ENCODE measurements around the gene ZC3H18. TPM values are rescaled to one million over a fixed set of nuclear protein-coding genes. Genes with fewer than 3 reads are reported as not detected.
A peak's percentile ranks its signal among the peaks of the same experiment; 100 is the strongest.

Gene ZC3H18
- total RNA-seq, 1 experiment from 2014 or later: 61.8 TPM

- Mint-ChIP-seq H3K4me1 (no peaks in the 10 kb centered on the region), H3K4me3 (no peak overlapping the region), H3K27ac (peak overlapping the region; percentile 32), H3K36me3 (peaks cover 45% of the 10 kb centered on the region), H3K27me3 (ENCODE audit: low read depth) (no peaks in the 10 kb centered on the region), H3K9me3 (no peaks in the 10 kb centered on the region)
- ATAC-seq: no peak
- TF ChIP-seq AR (CRISPR knock-in tag; IDR thresholded peaks at IDR 0.05) (no peak), ZBTB21 (CRISPR knock-in tag; IDR thresholded peaks at IDR 0.05; ENCODE audit: borderline replicate concordance) (no peak), SOX15 (CRISPR knock-in tag; IDR thresholded peaks at IDR 0.05) (no peak)
- TF ChIP-seq, protein P1, sequence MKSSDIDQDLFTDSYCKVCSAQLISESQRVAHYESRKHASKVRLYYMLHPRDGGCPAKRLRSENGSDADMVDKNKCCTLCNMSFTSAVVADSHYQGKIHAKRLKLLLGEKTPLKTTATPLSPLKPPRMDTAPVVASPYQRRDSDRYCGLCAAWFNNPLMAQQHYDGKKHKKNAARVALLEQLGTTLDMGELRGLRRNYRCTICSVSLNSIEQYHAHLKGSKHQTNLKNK (CRISPR knock-in tag; IDR thresholded peaks at IDR 0.05): no peak
- TF ChIP-seq, protein P2, sequence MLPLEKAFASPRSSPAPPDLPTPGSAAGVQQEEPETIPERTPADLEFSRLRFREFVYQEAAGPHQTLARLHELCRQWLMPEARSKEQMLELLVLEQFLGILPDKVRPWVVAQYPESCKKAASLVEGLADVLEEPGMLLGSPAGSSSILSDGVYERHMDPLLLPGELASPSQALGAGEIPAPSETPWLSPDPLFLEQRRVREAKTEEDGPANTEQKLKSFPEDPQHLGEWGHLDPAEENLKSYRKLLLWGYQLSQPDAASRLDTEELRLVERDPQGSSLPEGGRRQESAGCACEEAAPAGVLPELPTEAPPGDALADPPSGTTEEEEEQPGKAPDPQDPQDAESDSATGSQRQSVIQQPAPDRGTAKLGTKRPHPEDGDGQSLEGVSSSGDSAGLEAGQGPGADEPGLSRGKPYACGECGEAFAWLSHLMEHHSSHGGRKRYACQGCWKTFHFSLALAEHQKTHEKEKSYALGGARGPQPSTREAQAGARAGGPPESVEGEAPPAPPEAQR (CRISPR knock-in tag; IDR thresholded peaks at IDR 0.05): no peak
- TF ChIP-seq, protein P3, sequence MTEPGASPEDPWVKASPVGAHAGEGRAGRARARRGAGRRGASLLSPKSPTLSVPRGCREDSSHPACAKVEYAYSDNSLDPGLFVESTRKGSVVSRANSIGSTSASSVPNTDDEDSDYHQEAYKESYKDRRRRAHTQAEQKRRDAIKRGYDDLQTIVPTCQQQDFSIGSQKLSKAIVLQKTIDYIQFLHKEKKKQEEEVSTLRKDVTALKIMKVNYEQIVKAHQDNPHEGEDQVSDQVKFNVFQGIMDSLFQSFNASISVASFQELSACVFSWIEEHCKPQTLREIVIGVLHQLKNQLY (CRISPR knock-in tag; IDR thresholded peaks at IDR 0.05): no peak
- CTCF ChIA-PET: interaction anchor here (0.5 to 1.2 kb wide), 3 partner anchors 15 to 990 kb away, joined by 3 to 5 read pairs (median 3); partner anchors contain the start of genes CPNE7 and ZC3H18
- no peak for DNase-seq (ENCODE audit: low spot score)
- POLR2A ChIA-PET: no interaction called here
These were observed 15.9 kb downstream of the ZC3H18 start for GRCh38 chr16:88585927-88586581.

DNA sequence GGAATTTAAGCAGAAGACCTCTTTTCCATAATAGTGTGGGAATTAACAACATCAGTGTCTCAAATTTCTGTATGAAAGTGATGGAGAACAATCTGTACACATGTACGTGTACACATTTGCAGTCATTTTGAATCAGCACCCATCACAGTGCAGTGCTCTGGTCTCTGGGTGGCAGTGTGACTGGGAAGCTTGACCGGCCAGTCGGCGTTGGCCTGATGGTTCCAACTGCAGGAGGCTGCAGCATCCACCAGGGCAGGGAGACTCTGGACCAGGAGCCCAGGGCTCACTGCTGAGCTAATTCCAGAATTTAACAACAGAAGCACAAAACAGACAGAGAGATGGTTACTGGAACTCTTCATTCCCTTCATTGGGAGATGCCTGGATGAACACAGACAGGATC, 17.9 kb downstream of the ZC3H18 start:
- DNase-seq (ENCODE audit: low spot score) (no peak), ATAC-seq (no peak)
- CTCF ChIA-PET: interaction anchor here (0.5 kb wide), 1 partner anchor 136 kb away, joined by 3 read pairs; no protein-coding TSS in a partner anchor
- POLR2A ChIA-PET: no interaction called here
- H3K4me3 Mint-ChIP-seq: no peak overlapping the region
- H3K27me3 Mint-ChIP-seq (ENCODE audit: low read depth): no peaks in the 10 kb centered on the region
- H3K4me1 Mint-ChIP-seq: no peaks in the 10 kb centered on the region
- H3K9me3 Mint-ChIP-seq: no peaks in the 10 kb centered on the region
- no peak overlapping the region for H3K27ac Mint-ChIP-seq
- peaks cover 52% of the 10 kb centered on the region for H3K36me3 Mint-ChIP-seq
- TF ChIP-seq HMGA2 (CRISPR knock-in tag; IDR thresholded peaks at IDR 0.05): no peak
- no peak for TF ChIP-seq MXD4 (CRISPR knock-in tag; IDR thresholded peaks at IDR 0.05; ENCODE audit: borderline replicate concordance)
- TF ChIP-seq, protein P4, sequence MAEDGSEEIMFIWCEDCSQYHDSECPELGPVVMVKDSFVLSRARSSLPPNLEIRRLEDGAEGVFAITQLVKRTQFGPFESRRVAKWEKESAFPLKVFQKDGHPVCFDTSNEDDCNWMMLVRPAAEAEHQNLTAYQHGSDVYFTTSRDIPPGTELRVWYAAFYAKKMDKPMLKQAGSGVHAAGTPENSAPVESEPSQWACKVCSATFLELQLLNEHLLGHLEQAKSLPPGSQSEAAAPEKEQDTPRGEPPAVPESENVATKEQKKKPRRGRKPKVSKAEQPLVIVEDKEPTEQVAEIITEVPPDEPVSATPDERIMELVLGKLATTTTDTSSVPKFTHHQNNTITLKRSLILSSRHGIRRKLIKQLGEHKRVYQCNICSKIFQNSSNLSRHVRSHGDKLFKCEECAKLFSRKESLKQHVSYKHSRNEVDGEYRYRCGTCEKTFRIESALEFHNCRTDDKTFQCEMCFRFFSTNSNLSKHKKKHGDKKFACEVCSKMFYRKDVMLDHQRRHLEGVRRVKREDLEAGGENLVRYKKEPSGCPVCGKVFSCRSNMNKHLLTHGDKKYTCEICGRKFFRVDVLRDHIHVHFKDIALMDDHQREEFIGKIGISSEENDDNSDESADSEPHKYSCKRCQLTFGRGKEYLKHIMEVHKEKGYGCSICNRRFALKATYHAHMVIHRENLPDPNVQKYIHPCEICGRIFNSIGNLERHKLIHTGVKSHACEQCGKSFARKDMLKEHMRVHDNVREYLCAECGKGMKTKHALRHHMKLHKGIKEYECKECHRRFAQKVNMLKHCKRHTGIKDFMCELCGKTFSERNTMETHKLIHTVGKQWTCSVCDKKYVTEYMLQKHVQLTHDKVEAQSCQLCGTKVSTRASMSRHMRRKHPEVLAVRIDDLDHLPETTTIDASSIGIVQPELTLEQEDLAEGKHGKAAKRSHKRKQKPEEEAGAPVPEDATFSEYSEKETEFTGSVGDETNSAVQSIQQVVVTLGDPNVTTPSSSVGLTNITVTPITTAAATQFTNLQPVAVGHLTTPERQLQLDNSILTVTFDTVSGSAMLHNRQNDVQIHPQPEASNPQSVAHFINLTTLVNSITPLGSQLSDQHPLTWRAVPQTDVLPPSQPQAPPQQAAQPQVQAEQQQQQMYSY (CRISPR knock-in tag; IDR thresholded peaks at IDR 0.05): no peak
- TF ChIP-seq, protein P5, sequence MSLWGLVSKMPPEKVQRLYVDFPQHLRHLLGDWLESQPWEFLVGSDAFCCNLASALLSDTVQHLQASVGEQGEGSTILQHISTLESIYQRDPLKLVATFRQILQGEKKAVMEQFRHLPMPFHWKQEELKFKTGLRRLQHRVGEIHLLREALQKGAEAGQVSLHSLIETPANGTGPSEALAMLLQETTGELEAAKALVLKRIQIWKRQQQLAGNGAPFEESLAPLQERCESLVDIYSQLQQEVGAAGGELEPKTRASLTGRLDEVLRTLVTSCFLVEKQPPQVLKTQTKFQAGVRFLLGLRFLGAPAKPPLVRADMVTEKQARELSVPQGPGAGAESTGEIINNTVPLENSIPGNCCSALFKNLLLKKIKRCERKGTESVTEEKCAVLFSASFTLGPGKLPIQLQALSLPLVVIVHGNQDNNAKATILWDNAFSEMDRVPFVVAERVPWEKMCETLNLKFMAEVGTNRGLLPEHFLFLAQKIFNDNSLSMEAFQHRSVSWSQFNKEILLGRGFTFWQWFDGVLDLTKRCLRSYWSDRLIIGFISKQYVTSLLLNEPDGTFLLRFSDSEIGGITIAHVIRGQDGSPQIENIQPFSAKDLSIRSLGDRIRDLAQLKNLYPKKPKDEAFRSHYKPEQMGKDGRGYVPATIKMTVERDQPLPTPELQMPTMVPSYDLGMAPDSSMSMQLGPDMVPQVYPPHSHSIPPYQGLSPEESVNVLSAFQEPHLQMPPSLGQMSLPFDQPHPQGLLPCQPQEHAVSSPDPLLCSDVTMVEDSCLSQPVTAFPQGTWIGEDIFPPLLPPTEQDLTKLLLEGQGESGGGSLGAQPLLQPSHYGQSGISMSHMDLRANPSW (CRISPR knock-in tag; conservative IDR thresholded peaks at IDR 0.05; ENCODE audit: low read depth): no peak
- no peak for TF ChIP-seq TEAD1 (CRISPR knock-in tag; IDR thresholded peaks at IDR 0.05)
- no peak for TF ChIP-seq ATF6 (CRISPR knock-in tag; IDR thresholded peaks at IDR 0.05)
- TF ChIP-seq FOXK1 (CRISPR knock-in tag; IDR thresholded peaks at IDR 0.05): no peak
- no peak for TF ChIP-seq JUN (CRISPR knock-in tag; IDR thresholded peaks at IDR 0.05)
- no peak for TF ChIP-seq ATF3 (CRISPR knock-in tag; conservative IDR thresholded peaks at IDR 0.05)
- TF ChIP-seq ZNF219 (CRISPR knock-in tag; IDR thresholded peaks at IDR 0.05; ENCODE audit: borderline replicate concordance): no peak
- TF ChIP-seq, protein P6, sequence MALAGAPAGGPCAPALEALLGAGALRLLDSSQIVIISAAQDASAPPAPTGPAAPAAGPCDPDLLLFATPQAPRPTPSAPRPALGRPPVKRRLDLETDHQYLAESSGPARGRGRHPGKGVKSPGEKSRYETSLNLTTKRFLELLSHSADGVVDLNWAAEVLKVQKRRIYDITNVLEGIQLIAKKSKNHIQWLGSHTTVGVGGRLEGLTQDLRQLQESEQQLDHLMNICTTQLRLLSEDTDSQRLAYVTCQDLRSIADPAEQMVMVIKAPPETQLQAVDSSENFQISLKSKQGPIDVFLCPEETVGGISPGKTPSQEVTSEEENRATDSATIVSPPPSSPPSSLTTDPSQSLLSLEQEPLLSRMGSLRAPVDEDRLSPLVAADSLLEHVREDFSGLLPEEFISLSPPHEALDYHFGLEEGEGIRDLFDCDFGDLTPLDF (CRISPR knock-in tag; IDR thresholded peaks at IDR 0.05): no peak

Measured in WTC11 (cell line).